ENCODE measurements around the gene NLRP12.
"Not testable (repeated sequence)": the region's sequence is repeated elsewhere in the genome, so short reads cannot be mapped to it uniquely, and the experiment has no call there.

DNA sequence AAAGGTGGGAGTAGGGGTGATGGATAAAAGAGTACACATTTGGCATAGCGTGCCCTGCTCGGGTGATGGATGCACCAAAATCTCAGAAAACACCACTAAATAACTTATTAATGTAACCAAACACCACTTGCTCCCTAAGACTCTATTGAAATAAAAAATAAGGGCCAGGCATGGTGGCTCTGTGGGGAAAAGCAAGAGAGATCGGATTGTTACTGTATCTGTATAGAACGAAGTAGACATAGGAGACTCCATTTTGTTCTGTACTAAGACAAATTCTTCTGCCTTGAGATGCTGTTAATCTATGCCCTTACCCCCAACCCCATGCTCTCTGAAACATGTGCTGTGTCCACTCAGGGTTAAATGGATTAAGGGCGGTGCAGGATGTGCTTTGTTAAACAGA is 14.3 kb upstream of the NLRP12 start:
- TF ChIP-seq POLR2A (IDR thresholded peaks at IDR 0.05), result not testable (repeated sequence)
- TF ChIP-seq, protein P1, sequence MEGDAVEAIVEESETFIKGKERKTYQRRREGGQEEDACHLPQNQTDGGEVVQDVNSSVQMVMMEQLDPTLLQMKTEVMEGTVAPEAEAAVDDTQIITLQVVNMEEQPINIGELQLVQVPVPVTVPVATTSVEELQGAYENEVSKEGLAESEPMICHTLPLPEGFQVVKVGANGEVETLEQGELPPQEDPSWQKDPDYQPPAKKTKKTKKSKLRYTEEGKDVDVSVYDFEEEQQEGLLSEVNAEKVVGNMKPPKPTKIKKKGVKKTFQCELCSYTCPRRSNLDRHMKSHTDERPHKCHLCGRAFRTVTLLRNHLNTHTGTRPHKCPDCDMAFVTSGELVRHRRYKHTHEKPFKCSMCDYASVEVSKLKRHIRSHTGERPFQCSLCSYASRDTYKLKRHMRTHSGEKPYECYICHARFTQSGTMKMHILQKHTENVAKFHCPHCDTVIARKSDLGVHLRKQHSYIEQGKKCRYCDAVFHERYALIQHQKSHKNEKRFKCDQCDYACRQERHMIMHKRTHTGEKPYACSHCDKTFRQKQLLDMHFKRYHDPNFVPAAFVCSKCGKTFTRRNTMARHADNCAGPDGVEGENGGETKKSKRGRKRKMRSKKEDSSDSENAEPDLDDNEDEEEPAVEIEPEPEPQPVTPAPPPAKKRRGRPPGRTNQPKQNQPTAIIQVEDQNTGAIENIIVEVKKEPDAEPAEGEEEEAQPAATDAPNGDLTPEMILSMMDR (IDR thresholded peaks at IDR 0.05), result not testable (repeated sequence)

All from ovary (tissue), 3 donors.